LNCAP (cell line): ENCODE results near the gene C7orf33.

Source experiments
- TF ChIP-seq, protein P1 (sequence below): fragments of 450-650 bp; IDR thresholded peaks from 2 replicates; pipeline ENCODE4 v1.5.1; 2017; ENCODE audit warnings: mild to moderate bottlenecking

C7orf33 gene

DNA sequence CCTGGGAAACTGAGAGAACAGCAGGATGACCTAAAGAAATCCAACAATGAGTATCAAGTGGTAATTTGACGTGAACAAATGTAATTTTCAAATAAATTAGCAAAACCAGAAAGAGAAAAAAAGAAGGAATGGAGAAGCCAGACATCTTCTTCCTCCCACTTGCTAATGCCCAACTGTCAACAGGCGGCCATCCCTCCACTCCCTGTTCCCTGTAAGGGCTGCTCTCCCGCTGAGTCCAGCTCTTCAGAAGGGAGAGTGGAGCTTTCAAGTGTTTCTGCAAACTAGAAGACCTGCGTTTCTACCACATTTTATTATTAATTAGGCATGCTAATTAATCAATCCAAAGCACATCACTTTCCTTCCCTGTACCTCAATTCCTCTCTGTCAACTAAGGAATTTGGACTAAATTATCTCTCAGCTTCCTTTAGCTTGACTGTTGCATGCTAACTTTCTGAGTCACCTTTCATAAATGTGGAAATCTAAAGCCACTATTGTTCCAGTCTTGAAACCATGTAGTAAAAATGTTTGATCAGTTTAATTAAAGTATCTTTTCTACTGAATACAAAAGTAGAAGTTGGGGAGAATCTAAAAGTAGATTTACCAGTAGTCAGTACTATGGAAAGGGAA, 59.8 kb downstream of the C7orf33 start:
- TF ChIP-seq, protein P1, sequence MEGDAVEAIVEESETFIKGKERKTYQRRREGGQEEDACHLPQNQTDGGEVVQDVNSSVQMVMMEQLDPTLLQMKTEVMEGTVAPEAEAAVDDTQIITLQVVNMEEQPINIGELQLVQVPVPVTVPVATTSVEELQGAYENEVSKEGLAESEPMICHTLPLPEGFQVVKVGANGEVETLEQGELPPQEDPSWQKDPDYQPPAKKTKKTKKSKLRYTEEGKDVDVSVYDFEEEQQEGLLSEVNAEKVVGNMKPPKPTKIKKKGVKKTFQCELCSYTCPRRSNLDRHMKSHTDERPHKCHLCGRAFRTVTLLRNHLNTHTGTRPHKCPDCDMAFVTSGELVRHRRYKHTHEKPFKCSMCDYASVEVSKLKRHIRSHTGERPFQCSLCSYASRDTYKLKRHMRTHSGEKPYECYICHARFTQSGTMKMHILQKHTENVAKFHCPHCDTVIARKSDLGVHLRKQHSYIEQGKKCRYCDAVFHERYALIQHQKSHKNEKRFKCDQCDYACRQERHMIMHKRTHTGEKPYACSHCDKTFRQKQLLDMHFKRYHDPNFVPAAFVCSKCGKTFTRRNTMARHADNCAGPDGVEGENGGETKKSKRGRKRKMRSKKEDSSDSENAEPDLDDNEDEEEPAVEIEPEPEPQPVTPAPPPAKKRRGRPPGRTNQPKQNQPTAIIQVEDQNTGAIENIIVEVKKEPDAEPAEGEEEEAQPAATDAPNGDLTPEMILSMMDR, result no peak

- TF ChIP-seq, protein P1, result no peak
These were observed 62.2 kb downstream of the C7orf33 start for GRCh38 chr7:148652773-148653172.

GRCh38 chr7:148657929-148658328, 67.4 kb downstream of the C7orf33 start:
- TF ChIP-seq, protein P1, result no peak

- TF ChIP-seq, protein P1, result no peak
These were observed 70.9 kb downstream of the C7orf33 start for GRCh38 chr7:148661471-148661870.

GRCh38 chr7:148662646-148663045, 72.1 kb downstream of the C7orf33 start:
- TF ChIP-seq, protein P1, result no peak

GRCh38 chr7:148664324-148664723, 73.8 kb downstream of the C7orf33 start:
- TF ChIP-seq, protein P1, result no peak

- TF ChIP-seq, protein P1, result no peak
These were observed 74.7 kb downstream of the C7orf33 start for GRCh38 chr7:148665221-148665620.
